Daoy (cell line): Measurements from ENCODE around the gene PHF11. TPM values are rescaled to one million over a fixed set of nuclear protein-coding genes. Genes with fewer than 3 reads are reported as not detected.
"Not testable (repeated sequence)": the region's sequence is repeated elsewhere in the genome, so short reads cannot be mapped to it uniquely, and the experiment has no call there.

Experiments
- DNase-seq: peaks from one replicate; pipeline ENCODE4 v3.0.0-alpha.2; 2015; ENCODE audit warnings: low read depth
- total RNA-seq: library from RNA; depleted of rRNA; stranded (reverse); fragments of >200 nt; shearing (Covaris generic); gene quantifications from 2 replicates; pipeline ENCODE4 v1.2.3, GENCODE V29; 2014; rRNA removed

The PHF11 gene
- total RNA-seq, 1 experiment from 2014 or later, result 4.6 TPM

- no peak for DNase-seq
These were observed 50.8 kb downstream of the PHF11 start for GRCh38 chr13:49546561-49546960.

- DNase-seq, result no peak
These were observed 53.5 kb downstream of the PHF11 start for GRCh38 chr13:49549289-49549688.

GRCh38 chr13:49550942-49551644, 55.3 kb downstream of the PHF11 start:
- no peak for DNase-seq

- no peak for DNase-seq
These were observed 58.1 kb downstream of the PHF11 start for GRCh38 chr13:49553888-49554287.

- DNase-seq, result no peak
These were observed 58.6 kb downstream of the PHF11 start for GRCh38 chr13:49554387-49554786.

GRCh38 chr13:49559006-49559405, 63.3 kb downstream of the PHF11 start:
- DNase-seq, result no peak

GRCh38 chr13:49560270-49561061, 64.7 kb downstream of the PHF11 start:
- no peak for DNase-seq

- DNase-seq, result no peak
These were observed 65.3 kb downstream of the PHF11 start for GRCh38 chr13:49561062-49561410.

GRCh38 chr13:49563516-49563915, 67.8 kb downstream of the PHF11 start:
- no peak for DNase-seq

- DNase-seq, result not testable (repeated sequence)
These were observed 69.7 kb downstream of the PHF11 start for GRCh38 chr13:49565461-49565860.

GRCh38 chr13:49566461-49566860, 70.7 kb downstream of the PHF11 start:
- no peak for DNase-seq

- no peak for DNase-seq
These were observed 71.7 kb downstream of the PHF11 start for GRCh38 chr13:49567491-49567890.

- DNase-seq, result peak; percentile 4
These were observed 74.4 kb downstream of the PHF11 start for GRCh38 chr13:49569993-49570689.

GRCh38 chr13:49571299-49572240, 75.8 kb downstream of the PHF11 start:
- no peak for DNase-seq

Other genes with a start within 250 kb of the PHF11 start
- 0.80 and 30.1 TPM in 2 replicates for gene CDADC1, start 248.0 kb upstream of the PHF11 start, total RNA-seq
- 2.2 and 5.1 TPM in 2 replicates for gene CAB39L, start 51.9 kb upstream of the PHF11 start, total RNA-seq
- gene SETDB2, start 51.7 kb upstream of the PHF11 start, total RNA-seq, result 3.0 and 5.8 TPM in 2 replicates
- 5.0 and 10.6 TPM in 2 replicates for gene RCBTB1, start 89.6 kb downstream of the PHF11 start, total RNA-seq
- gene ARL11, start 132.6 kb downstream of the PHF11 start, total RNA-seq, result not detected in 2 replicates
- gene EBPL, start 195.5 kb downstream of the PHF11 start, total RNA-seq, result 94.8 and 94.9 TPM in 2 replicates